Peyer's patch (tissue), 4 donors: ENCODE data around the gene MAS1.

Source experiments
- POLR2A ChIP-seq, 2 donors: fragments of 450-650 bp; IDR thresholded peaks; one replicate each; pipeline ENCODE4 v1.5.1; 2017; ENCODE audit warnings: antibody characterized with exemption in 2 of 2, mild to moderate bottlenecking in 2 of 2, moderate library complexity in 2 of 2
- TF ChIP-seq, protein P1 (sequence below), 6 experiments: fragments of 450-650 bp in 4 of 6; fragments of 200-600 bp in 2 of 6; sonication (generic) in 1 of 6; IDR thresholded peaks; one replicate each; pipeline ENCODE4 v1.5.1; 2017 to 2019; ENCODE audit warnings: antibody characterized with exemption in 6 of 6, mild to moderate bottlenecking in 3 of 6, moderate library complexity in 1 of 6

DNA sequence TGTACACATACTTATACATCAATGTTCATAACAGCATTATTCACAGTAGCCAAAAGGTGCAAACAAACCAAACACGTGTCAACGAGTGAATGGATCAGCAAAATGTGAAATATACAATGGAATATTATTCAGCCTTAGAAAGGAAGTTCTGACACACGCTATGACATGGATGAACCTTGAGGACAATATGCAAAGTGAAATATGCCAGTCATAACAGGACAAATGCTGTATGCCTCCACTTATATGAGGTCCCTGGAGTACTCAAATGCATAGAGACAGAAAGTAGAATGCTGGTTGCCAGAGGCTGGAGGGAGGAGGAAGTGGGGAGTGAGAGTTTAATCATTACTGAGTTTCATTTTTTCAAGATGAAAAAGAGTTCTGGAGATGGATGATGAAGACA, 40.3 kb downstream of the MAS1 start:
- no peak for TF ChIP-seq POLR2A (IDR thresholded peaks at IDR 0.05)
- TF ChIP-seq, protein P1, sequence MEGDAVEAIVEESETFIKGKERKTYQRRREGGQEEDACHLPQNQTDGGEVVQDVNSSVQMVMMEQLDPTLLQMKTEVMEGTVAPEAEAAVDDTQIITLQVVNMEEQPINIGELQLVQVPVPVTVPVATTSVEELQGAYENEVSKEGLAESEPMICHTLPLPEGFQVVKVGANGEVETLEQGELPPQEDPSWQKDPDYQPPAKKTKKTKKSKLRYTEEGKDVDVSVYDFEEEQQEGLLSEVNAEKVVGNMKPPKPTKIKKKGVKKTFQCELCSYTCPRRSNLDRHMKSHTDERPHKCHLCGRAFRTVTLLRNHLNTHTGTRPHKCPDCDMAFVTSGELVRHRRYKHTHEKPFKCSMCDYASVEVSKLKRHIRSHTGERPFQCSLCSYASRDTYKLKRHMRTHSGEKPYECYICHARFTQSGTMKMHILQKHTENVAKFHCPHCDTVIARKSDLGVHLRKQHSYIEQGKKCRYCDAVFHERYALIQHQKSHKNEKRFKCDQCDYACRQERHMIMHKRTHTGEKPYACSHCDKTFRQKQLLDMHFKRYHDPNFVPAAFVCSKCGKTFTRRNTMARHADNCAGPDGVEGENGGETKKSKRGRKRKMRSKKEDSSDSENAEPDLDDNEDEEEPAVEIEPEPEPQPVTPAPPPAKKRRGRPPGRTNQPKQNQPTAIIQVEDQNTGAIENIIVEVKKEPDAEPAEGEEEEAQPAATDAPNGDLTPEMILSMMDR (IDR thresholded peaks at IDR 0.05), result no peak
